GM19043 (cell line): Measurements from ENCODE around the gene AUH.

ENCODE experiments used
- ATAC-seq: cut with Tn5 transposase; IDR thresholded peaks from one replicate; pipeline ENCODE4 v1.9.1; 2021; ENCODE audit warnings: low read depth; ENCODE audit not compliant: unreplicated experiment

AUH gene

GRCh38 chr9:91302831-91303230 lies 58.9 kb downstream of the AUH start:
- ATAC-seq, result no peak

- no peak for ATAC-seq
Measured at GRCh38 chr9:91301161-91301560, 60.6 kb downstream of the AUH start.

GRCh38 chr9:91298311-91298710 lies 63.4 kb downstream of the AUH start:
- no peak for ATAC-seq

GRCh38 chr9:91297306-91297705 lies 64.4 kb downstream of the AUH start:
- no peak for ATAC-seq

DNA sequence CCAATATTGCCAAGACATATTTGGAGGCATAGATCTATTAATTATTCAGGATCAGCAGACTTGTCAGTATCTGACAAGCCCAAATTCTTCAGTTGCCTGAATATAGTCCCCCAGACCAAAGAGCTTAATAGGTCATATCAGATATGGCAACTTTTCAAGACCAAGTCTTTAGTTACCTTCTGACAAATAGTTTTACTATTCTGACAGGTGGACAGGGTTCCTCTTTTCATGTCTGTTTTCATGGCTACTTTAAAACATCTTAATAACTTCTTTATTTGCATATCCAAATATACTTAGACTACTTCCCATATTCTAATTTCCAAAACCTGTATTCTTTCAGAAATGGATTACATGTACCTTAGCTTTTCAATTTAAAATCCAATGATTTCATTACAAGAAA lies 65.4 kb downstream of the AUH start:
- no peak for ATAC-seq

DNA sequence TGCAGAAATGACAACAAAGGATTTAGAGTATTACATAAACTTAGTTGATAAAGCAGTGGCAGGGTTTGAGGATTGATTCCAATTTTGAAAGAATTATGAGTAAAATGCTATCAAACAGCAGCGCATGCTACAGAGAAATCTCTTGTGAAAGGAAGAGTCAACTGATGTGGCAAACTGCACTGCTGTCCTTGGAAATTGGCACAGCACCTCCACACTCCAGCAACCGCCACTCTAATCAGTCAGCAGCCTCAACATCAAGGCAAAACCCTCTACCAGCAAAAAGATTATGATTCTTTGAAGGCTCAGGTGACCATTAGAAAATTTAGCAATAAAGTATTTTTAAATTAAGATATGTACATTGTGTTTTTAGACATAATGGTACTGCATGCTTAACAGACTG lies 66.4 kb downstream of the AUH start:
- ATAC-seq, result no peak

DNA sequence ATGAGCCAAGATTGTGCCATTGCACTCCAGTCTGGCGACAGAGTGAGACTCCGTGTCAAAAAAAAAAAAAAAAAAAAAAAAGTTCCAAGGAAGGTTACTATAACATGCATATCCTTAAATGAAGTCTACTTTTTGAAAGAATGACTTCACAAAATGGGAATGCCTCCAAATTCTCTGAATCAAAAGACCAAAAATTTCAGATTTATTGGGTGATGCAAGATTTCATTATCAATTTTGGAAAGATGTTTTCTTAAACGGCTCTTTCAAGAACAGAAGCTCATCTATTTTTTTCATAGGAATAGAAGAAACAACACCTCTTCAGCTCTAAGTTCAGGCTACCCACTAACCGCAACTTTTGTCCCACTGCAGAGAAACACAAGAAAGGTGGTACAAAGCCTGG lies 69.9 kb downstream of the AUH start:
- no peak for ATAC-seq

- no peak for ATAC-seq
Measured at GRCh38 chr9:91289244-91289643, 72.5 kb downstream of the AUH start.

GRCh38 chr9:91285729-91286353 lies 75.9 kb downstream of the AUH start:
- no peak for ATAC-seq

DNA sequence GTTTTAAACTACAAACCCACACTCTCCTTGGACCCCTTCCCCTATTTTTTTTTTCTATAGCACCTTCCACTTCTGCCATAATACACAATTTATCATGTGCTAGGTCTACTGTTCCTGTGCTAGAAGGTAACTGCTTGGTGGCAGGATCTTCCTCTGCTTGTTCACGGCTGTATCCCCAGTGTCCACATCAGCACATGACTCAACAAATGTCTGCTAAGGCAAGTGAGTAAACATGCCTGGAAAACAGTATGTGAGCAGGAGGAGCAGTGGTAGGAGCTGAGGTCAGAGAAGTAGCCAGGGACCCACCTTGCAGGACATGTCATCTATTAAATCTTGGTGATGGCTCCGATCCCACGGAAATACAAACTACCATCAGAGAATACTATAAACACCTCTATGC lies 79.4 kb downstream of the AUH start:
- no peak for ATAC-seq

DNA sequence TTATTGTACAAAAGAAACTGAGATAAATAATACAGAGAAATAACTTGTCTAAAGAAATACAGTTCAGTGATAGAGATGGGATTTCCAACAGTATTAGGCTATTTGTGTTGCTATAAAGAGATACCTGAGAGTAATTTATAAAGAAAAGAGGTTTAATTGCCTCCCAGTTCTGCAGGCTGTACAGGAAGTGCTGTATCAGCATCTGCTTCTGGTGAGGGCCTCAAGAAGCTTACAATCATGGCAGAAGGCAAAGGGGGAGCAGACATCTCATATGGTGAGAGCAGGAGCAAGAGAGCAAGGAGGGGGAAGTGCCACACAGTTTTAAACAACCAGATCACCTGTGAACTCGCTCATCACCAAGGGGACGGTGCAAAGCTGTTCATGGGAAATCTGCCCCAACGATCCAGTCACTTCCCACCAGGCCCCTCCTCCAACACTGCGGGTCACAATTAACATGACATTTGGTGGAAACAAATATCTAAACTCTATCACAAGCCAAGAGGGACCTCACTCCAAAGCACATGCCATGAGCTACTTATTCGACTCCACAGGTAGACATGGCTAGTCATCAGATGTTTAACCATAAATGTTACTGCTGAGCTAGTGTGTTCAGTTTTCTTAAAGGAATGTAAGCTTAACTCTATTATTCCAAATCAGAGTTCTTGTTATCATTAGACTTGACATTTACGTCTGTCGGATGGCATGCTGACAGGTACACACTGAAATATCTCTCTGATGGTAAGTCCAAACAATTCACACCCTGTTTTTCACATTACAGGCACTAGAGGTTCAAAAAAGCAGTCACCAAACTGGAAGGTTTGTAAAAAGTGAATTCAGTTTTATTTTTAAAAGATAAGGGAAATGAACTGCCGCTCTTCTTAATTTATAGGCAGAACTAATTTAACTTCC lies 82.2 kb downstream of the AUH start:
- ATAC-seq, result no peak

DNA sequence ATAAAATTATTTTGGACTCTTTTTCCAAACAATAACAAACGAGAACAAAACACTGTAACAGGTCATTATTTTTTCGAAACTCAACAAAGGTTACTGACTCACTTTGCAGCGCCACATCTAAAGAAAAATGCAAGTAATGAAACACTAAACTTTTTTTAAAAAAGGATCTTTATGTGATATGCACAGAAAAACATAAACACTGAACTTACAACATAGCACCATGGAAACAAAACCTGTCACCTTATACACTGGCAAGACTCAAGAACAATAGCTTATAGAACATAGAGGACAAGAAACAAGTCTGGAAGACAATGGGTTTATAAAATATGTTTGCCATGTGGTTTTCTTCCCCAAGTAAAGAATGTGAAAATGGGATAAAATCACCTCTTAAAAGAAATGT lies 85.2 kb downstream of the AUH start:
- ATAC-seq, result no peak

DNA sequence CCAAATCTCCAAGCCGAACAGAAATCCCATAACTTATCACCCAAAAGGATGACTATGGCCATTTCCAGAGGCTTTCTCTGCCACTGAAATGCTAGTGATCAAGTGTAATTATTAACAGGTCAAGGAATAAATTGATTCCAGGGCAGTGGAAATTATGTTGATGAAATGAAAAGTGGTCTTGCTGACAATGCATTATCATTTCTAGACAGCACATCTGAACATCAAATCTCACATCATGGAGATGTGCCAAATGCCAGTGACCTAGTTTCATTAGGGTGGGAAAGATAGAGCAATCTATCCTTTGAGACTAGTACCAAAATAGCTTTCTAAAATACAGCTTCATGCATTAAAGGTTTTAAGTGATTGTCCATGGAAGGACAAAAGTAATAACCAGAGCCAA lies 86.1 kb downstream of the AUH start:
- ATAC-seq, result no peak

- ATAC-seq, result no peak
Measured at GRCh38 chr9:91274949-91275492, 86.7 kb downstream of the AUH start.

DNA sequence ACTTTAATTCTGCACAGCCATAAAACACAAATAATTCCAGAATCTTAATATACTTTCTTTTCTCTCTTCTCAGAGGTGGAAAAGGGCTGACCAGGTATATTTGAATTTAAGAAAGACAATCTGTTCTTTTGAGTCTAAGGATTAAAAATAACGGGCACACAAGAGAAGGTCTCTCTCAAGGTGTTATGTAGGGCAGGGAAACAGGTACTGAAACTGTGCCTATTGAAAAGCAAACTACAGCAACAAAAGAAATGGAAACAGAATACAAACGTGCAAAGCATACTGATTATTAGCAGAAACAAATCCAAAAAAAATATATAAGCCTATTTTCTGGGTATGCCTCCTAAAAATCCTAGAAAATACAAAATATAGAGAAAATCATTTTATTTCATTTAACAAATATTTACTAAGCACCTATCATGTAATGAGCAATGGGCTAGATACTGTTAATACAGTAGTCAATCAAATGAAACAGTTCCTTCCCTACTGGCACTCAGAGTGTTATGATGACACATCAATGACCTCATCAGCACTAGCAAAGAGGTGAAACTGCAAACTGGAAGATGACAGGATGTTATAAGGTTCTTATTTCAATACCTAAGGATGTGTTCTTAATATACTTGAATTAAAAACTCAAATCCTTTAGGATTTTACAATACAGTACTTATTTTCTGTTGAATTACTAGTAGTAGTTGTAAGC lies 87.7 kb downstream of the AUH start:
- ATAC-seq, result no peak

GRCh38 chr9:91271156-91271555 lies 90.6 kb downstream of the AUH start:
- ATAC-seq, result no peak

- no peak for ATAC-seq
Measured at GRCh38 chr9:91269907-91270491, 91.7 kb downstream of the AUH start.

- no peak for ATAC-seq
Measured at GRCh38 chr9:91266448-91266847, 95.3 kb downstream of the AUH start.

GRCh38 chr9:91265514-91265913 lies 96.2 kb downstream of the AUH start:
- ATAC-seq, result no peak

DNA sequence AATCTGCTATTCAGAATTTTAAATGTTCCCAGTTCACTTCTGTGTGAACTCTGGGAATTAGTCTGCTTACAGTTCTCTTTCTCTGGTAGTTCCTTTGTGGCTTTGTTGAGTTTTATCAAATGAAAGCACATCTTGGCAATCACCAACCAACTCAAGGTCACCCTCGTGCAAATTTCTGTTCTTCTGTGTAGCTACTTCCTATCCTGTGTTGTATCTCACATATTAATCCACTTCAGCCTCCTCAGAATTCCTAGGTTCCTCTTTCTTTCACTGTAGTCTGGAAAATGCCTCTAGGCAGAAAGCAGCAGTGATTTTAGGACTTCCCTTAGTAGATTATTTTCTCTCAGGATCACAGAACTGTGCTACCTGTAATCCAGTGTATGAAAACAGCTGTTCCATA lies 100.3 kb downstream of the AUH start:
- ATAC-seq, result no peak

DNA sequence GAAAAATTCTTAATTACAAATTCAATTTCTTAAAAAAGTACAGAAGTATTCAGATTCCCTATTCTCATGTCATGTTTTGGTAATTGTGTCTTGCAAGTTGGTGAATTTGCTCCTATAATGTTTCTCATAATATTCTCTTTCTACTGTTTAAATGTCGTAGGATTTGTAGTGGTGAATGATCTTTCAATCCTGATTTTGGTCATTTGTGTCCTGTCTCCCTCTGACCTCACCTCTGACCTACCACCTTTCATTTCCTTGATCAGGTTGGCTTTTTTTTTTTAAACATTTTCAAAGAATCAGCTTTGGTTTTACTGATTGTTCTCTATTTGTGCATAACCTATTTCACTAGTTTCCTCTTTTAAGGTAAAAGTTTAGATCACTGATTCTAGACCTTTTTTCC lies 102.6 kb downstream of the AUH start:
- ATAC-seq, result no peak
